WI38 (cell line): ENCODE data around the gene COX8C.

Experiments
- H3K4me3 ChIP-seq: 2 replicates; pipeline ENCODE4 v1.5.1; 2011; ENCODE audit warnings: low read depth, mild to moderate bottlenecking, control low read depth, low read length
- TF ChIP-seq, protein P1 (sequence below): IDR thresholded peaks from 2 replicates; pipeline ENCODE4 v1.5.1; 2012; ENCODE audit warnings: low read depth, mild to moderate bottlenecking, control low read depth, low read length

Gene COX8C

DNA sequence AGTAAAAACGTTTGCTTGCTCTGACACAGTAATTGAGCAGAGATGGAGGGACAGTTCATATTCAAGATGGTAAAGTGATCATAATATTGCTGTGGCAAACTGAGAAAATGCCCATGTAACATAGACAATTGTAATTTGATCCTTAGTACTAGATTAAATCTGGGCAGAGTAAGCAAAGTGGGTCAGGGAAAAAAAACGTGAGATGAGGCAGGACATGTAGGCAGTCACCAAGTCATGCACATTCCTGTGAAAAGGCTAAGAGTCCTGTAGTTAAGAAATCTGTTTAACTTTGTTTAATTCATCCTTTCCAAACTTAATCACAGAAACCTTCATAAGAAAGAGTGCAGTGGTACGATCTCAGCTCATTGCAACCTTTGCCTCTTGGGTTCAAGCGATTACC, 30.3 kb upstream of the COX8C start:
- H3K4me3 ChIP-seq: no peak overlapping the region
- TF ChIP-seq, protein P1, sequence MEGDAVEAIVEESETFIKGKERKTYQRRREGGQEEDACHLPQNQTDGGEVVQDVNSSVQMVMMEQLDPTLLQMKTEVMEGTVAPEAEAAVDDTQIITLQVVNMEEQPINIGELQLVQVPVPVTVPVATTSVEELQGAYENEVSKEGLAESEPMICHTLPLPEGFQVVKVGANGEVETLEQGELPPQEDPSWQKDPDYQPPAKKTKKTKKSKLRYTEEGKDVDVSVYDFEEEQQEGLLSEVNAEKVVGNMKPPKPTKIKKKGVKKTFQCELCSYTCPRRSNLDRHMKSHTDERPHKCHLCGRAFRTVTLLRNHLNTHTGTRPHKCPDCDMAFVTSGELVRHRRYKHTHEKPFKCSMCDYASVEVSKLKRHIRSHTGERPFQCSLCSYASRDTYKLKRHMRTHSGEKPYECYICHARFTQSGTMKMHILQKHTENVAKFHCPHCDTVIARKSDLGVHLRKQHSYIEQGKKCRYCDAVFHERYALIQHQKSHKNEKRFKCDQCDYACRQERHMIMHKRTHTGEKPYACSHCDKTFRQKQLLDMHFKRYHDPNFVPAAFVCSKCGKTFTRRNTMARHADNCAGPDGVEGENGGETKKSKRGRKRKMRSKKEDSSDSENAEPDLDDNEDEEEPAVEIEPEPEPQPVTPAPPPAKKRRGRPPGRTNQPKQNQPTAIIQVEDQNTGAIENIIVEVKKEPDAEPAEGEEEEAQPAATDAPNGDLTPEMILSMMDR: no peak

DNA sequence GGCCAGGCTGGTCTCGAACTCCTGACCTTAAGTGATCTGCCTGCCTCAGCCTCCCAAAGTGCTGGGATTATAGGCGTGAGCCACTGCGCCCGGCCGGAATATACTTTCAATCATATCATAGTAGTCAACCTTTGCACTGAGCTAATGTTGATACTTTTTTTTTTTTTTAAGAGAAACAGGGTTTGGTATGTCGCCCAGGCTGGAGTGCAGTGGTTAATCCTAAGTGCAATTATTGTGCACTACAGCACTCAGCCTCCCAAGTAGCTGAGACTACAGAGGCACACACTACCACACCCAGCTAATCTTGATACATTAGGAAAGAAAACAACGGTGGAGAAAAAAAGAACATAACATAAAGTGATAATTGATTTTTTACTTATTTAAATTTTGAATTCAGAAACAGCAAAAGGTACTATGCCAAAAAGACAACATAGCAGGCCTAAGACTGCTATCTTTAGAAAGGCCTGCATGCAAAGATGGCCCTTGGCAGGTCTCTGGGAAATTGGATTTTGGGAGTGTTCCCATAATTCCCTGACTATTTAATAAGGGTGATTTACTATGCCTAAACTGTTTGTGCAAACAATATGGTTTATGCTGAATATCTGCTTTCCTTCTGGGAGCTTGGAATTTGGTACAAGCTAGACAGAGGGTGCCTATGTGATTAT, 29.6 kb upstream of the COX8C start:
- H3K4me3 ChIP-seq: no peak overlapping the region
- TF ChIP-seq, protein P1: no peak

DNA sequence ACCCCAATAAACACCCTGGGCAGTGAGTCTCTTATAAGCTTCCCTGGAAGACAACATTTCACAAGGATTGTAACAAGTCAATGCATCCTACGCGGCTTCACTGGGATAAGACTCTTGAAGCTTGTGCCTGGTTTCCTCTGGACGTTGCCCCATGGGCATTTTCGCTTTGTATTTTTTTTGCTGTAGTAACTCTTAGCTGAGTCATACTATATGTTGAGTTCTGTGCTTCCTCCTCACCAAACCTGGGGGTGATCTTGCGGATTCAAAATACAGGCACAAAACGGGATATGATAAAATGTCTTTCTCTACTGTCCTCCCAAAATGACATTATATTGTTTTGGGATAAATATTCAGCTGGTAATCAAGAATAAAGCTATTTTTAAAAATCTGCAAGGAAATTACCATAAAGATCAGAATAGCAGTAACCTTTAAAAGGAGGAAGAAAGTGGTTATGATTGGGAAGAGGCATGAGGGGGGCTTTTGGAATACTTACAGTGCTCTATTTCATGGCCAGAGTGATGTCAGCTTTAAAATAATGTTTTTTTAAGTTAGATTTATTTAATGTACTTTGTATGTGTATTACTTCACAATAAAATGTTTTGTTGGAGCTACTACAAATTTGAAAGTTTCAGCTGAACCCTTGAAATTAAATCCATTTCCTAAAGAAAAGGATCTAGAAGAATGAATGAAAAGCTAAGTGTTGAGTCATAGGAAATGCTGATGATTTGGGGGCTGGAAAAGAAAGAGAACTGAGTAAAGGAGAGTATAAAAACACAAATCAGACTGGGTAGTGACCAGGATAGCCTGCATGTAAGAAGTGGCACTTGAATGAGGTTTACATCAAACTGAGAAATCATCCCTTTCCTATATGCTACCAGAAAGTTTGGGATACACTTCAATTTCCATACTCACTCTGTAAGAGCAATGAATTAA, 28.8 kb upstream of the COX8C start:
- TF ChIP-seq, protein P1: no peak
- no peak overlapping the region for H3K4me3 ChIP-seq

DNA sequence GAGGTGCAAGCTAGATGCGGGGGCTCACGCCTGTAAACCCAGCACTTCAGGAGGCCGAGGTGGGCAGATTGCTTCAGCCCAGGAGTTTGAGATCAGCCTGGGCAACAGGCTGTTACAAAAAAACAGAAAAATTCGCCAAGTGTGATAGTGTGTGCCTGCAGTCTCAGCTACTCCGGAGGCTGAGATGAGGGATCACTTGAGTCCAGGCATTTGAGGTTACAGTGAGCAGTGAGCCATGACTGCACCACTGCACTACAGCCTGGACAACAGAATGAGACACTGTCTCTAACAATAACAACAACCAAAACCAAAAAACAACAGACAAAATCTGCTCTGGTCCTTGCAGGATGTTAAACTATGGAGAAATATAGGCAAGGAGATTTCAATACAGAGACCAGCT, 28.1 kb upstream of the COX8C start:
- TF ChIP-seq, protein P1: no peak
- H3K4me3 ChIP-seq: no peak overlapping the region

DNA sequence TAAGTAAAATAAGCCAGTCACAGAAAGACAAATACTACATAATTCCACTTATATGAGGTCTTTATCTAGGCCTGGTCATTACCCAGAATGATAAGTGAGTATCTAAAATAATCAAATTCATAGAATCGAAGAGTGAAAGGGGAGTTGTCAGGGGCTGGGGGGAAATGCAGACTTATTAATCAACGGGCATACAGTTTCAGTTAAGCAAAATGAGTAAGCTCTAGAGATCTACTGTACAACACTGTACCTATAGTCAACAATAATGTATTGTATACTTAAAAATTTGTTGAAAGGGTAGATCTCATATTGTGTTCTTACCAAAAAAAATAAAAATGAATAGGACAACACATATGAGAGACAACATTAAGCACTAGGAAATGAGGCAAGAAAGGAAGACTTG, 27.5 kb upstream of the COX8C start:
- TF ChIP-seq, protein P1: no peak
- H3K4me3 ChIP-seq: no peak overlapping the region

DNA sequence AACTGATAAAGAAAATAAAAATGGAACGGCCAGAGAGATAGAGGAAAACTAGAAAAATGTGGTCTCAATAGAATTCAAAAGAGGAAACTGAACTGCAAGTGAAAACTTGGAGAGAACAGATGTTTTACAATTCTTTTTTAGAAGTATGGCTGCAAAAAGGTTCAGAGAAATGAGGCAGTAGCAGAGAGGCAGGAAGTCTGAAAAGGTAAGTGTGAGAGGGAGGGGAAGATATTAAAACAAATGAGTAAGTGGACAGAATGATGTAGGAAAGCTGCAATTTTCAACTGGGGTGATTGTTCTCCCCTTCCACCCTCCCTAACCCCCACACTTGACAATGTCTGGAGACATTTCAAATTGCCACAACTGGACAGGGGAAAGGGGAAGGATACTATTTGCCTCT, 27.0 kb upstream of the COX8C start:
- no peak overlapping the region for H3K4me3 ChIP-seq
- TF ChIP-seq, protein P1: no peak

DNA sequence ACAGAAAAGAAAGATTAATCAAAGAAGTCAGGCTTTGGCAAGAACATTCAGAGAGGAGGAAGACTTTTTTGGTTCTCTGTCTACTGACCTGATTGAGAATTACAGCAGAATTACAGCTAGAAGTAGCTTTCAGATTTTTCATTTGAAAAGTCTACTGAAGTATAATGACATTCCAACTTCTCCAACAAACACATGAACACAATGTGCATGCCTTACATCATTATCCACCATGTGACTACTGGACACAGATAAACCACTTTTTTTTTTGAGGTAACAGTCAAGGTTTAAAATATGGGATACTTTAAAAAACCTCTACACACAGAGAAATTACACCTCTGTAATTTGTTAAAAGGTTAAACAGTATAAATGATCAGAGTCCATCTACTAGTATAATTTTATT, 26.5 kb upstream of the COX8C start:
- TF ChIP-seq, protein P1: no peak
- H3K4me3 ChIP-seq: no peak overlapping the region
